Epithelial cell of proximal tubule (primary cell): ENCODE data around the gene CCDC136. TPM values are rescaled to one million over a fixed set of nuclear protein-coding genes. Genes with fewer than 3 reads are reported as not detected.
A peak's percentile ranks its signal among the peaks of the same experiment; 100 is the strongest.

ENCODE experiments used
- DNase-seq: peaks from one replicate; pipeline ENCODE4 v3.0.0-alpha.2; 2011; ENCODE audit warnings: low read depth
- H3K4me3 ChIP-seq: 2 replicates; pipeline ENCODE4 v1.5.1; 2011; ENCODE audit warnings: low read depth, mild to moderate bottlenecking, low read length
- CTCF ChIP-seq: conservative IDR thresholded peaks from 2 replicates; pipeline ENCODE4 v1.5.1; 2012; ENCODE audit warnings: low read depth, mild to moderate bottlenecking, low read length
- total RNA-seq: library from RNA; depleted of rRNA; stranded (reverse); fragments of >200 nt; gene quantifications from 2 replicates; pipeline ENCODE4 v1.2.3, GENCODE V29; 2015

The CCDC136 gene
- total RNA-seq, 1 donor from 2014 or later = 2.0 TPM

GRCh38 chr7:128763541-128763940, 28.2 kb upstream of the CCDC136 start:
- H3K4me3 ChIP-seq = no peak overlapping the region
- DNase-seq = peak; percentile 93
- TF ChIP-seq CTCF = no peak

DNA sequence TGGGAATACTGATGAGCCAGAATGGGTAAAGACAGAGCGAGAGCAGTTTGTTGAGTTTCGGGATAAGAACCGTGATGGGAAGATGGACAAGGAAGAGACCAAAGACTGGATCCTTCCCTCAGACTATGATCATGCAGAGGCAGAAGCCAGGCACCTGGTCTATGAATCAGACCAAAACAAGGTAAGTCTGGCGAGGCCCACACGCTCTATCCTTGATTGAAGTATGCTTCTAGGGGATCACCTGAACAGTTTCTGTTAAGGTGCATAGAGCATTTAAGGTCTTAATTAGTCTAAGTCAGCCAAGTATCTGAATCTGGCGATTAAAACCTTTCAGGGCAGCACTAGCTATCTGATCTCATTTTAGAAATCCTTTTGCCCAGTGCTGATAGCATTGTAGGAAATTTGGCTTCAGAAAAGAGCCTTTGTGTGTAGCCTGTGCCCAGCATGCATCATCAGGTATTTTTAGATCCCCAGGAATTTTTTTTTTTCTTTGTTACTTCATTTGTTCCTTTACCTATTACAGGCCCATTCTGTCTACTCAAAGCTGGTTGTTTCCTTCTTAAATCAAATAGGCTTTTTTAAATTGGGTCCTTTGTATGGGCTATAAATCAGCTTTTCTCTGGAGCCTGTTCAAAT, 24.2 kb upstream of the CCDC136 start:
- H3K4me3 ChIP-seq = no peak overlapping the region
- TF ChIP-seq CTCF = no peak
- DNase-seq = no peak

DNA sequence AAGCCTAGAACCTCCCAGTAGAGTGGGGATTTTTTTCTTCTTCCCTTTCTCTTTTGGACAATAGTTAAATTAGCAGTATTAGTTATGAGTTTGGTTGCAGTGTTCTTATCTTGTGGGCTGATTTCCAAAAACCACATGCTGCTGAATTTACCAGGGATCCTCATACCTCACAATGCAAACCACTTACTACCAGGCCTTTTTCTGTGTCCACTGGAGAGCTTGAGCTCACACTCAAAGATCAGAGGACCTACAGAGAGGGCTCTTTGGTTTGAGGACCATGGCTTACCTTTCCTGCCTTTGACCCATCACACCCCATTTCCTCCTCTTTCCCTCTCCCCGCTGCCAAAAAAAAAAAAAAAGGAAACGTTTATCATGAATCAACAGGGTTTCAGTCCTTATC, 21.5 kb upstream of the CCDC136 start:
- H3K4me3 ChIP-seq = no peak overlapping the region
- no peak for DNase-seq
- TF ChIP-seq CTCF = no peak

- no peak for TF ChIP-seq CTCF
- no peak for DNase-seq
- H3K4me3 ChIP-seq = no peak overlapping the region
Observed at GRCh38 chr7:128773604-128774003, 18.2 kb upstream of the CCDC136 start.

GRCh38 chr7:128774029-128774689, 17.6 kb upstream of the CCDC136 start:
- H3K4me3 ChIP-seq = no peak overlapping the region
- DNase-seq = no peak
- no peak for TF ChIP-seq CTCF

- TF ChIP-seq CTCF = no peak
- no peak for DNase-seq
- H3K4me3 ChIP-seq = no peak overlapping the region
Observed at GRCh38 chr7:128774921-128775320, 16.8 kb upstream of the CCDC136 start.
